IMR-90 (cell line): Measurements from ENCODE around the gene SERF2. TPM values are rescaled to one million over a fixed set of nuclear protein-coding genes. Genes with fewer than 3 reads are reported as not detected.

Experiments
- ATAC-seq: fragments of 200-7000 bp; cut with Tn5 transposase; 2 replicates; pipeline ENCODE4 v1.9.1; 2020; ENCODE audit warnings: low read depth, mild to moderate bottlenecking, moderate library complexity
- BruUV-seq: library from RNA; stranded (reverse); fragments of 400-500 nt; replicated peaks from 2 replicates; lab custom pipeline; 2021; lab: Mats Ljungman, UMichigan
- CTCF ChIA-PET: fragments of 300-600 bp; formaldehyde crosslinking; extraction: SDS; loops from one replicate; lab custom pipeline; 2021; ENCODE audit warnings: antibody characterized with exemption; lab: Yijun Ruan, JAX
- POLR2A ChIA-PET: fragments of 300-600 bp; sonication (Branson Sonifier 250); formaldehyde crosslinking; loops from one replicate; lab custom pipeline; 2022; ENCODE audit warnings: antibody characterized with exemption; ENCODE audit not compliant: unreplicated experiment; lab: Charles Lee
- DNase-seq: peaks from one replicate; pipeline ENCODE4 v3.0.0; 2013
- H2AFZ ChIP-seq: replicated peaks from 2 replicates; pipeline ENCODE3; 2013; ENCODE audit warnings: low read length, mild to moderate bottlenecking; ENCODE audit not compliant: poor library complexity
- H2AK5ac ChIP-seq: 2 replicates; pipeline ENCODE4 v1.6.1; 2013; ENCODE audit warnings: low read depth, low read length, inconsistent platforms
- H2AK9ac ChIP-seq: replicated peaks from 2 replicates; pipeline ENCODE3; 2013; ENCODE audit warnings: mild to moderate bottlenecking, low read depth, low read length, moderate library complexity; ENCODE audit not compliant: poor library complexity
- H2BK120ac ChIP-seq: 2 replicates; pipeline ENCODE4 v1.6.1; 2013; ENCODE audit warnings: low read depth, low read length, inconsistent platforms
- H2BK15ac ChIP-seq: 3 replicates; pipeline ENCODE4 v1.6.1; 2013; ENCODE audit warnings: low read depth, low read length, inconsistent platforms
- H2BK20ac ChIP-seq: 2 replicates; pipeline ENCODE4 v1.6.1; 2013; ENCODE audit warnings: low read depth, mild to moderate bottlenecking, inconsistent platforms, low read length, moderate library complexity
- H2BK5ac ChIP-seq: 2 replicates; pipeline ENCODE4 v1.6.1; 2013; ENCODE audit warnings: mild to moderate bottlenecking, low read depth, low read length, inconsistent platforms; ENCODE audit not compliant: poor library complexity, severe bottlenecking
- H3K14ac ChIP-seq: replicated peaks from 2 replicates; pipeline ENCODE4 v1.6.1; 2013; ENCODE audit warnings: low read depth, low read length, inconsistent platforms
- H3K18ac ChIP-seq: 2 replicates; pipeline ENCODE4 v1.6.1; 2013; ENCODE audit warnings: low read depth, low read length, control low read depth
- H3K23ac ChIP-seq: 2 replicates; pipeline ENCODE4 v1.6.1; 2013; ENCODE audit warnings: low read depth, low read length, inconsistent platforms
- H3K27ac ChIP-seq: 2 replicates; pipeline ENCODE4 v1.5.1; 2013; ENCODE audit warnings: mild to moderate bottlenecking, control low read depth, low read length; ENCODE audit not compliant: insufficient read depth
- H3K27me3 ChIP-seq: 2 replicates; pipeline ENCODE4 v1.6.1; 2013; ENCODE audit warnings: low read length; ENCODE audit not compliant: control insufficient read depth, insufficient read depth
- H3K36me3 ChIP-seq: 2 replicates; pipeline ENCODE4 v1.6.1; 2013; ENCODE audit warnings: low read length, mixed read lengths; ENCODE audit not compliant: control insufficient read depth, insufficient read depth
- H3K4ac ChIP-seq: 2 replicates; pipeline ENCODE4 v1.6.1; 2013; ENCODE audit warnings: low read depth, low read length, inconsistent platforms
- H3K4me1 ChIP-seq: 2 replicates; pipeline ENCODE4 v1.6.1; 2013; ENCODE audit warnings: low read length, mixed read lengths; ENCODE audit not compliant: control insufficient read depth, insufficient read depth
- H3K4me2 ChIP-seq: 2 replicates; pipeline ENCODE4 v1.6.1; 2013; ENCODE audit warnings: low read depth, mild to moderate bottlenecking, control low read depth, low read length, moderate library complexity
- H3K4me3 ChIP-seq: 2 replicates; pipeline ENCODE4 v1.5.1; 2013; ENCODE audit warnings: low read depth, mild to moderate bottlenecking, control low read depth, low read length, moderate library complexity; ENCODE audit not compliant: insufficient read depth
- H3K56ac ChIP-seq: 2 replicates; pipeline ENCODE4 v1.6.1; 2013; ENCODE audit warnings: low read length, inconsistent platforms; ENCODE audit not compliant: insufficient read depth; ENCODE audit errors: extremely low read depth
- H3K79me1 ChIP-seq, 2 experiments: 2 replicates each; pipeline ENCODE4 v1.6.1; 2013; ENCODE audit warnings: low read length in 2 of 2, inconsistent platforms in 1 of 2, low read depth in 1 of 2
- H3K9ac ChIP-seq: 2 replicates; pipeline ENCODE4 v1.6.1; 2013; ENCODE audit warnings: low read depth, low read length, control low read depth
- H3K9me1 ChIP-seq: 2 replicates; pipeline ENCODE4 v1.6.1; 2013; ENCODE audit warnings: low read length, inconsistent platforms; ENCODE audit not compliant: insufficient read depth
- H3K9me3 ChIP-seq: 2 replicates; pipeline ENCODE4 v1.6.1; 2013; ENCODE audit warnings: low read length; ENCODE audit not compliant: control insufficient read depth, insufficient read depth
- H4K20me1 ChIP-seq: 2 replicates; pipeline ENCODE4 v1.6.1; 2013; ENCODE audit warnings: low read length, inconsistent platforms; ENCODE audit not compliant: insufficient read depth
- H4K5ac ChIP-seq: 2 replicates; pipeline ENCODE4 v1.6.1; 2013; ENCODE audit warnings: mild to moderate bottlenecking, low read depth, low read length, control low read depth
- H4K8ac ChIP-seq, 2 experiments: 2 replicates each; pipeline ENCODE4 v1.6.1; 2013; ENCODE audit warnings: low read depth in 2 of 2, low read length in 2 of 2, control low read depth in 1 of 2, inconsistent platforms in 1 of 2
- H4K91ac ChIP-seq: 2 replicates; pipeline ENCODE4 v1.6.1; 2013; ENCODE audit warnings: low read depth, low read length, inconsistent platforms; ENCODE audit not compliant: insufficient read depth
- BHLHE40 ChIP-seq: fragments of 150-350 bp; IDR thresholded peaks from 2 replicates; pipeline ENCODE4 v1.6.1; 2016; ENCODE audit warnings: mild to moderate bottlenecking, low read depth, low read length
- CHD1 ChIP-seq: IDR thresholded peaks from 2 replicates; pipeline ENCODE4 v1.6.1; 2012; ENCODE audit warnings: low read depth, low read length, improper control_type of control experiment
- MAZ ChIP-seq: IDR thresholded peaks from 2 replicates; pipeline ENCODE4 v1.6.1; 2012; ENCODE audit warnings: low read depth, mild to moderate bottlenecking, low read length, improper control_type of control experiment, moderate library complexity, borderline replicate concordance
- MXI1 ChIP-seq: IDR thresholded peaks from 2 replicates; pipeline ENCODE4 v1.6.1; 2012; ENCODE audit warnings: low read depth, mild to moderate bottlenecking, low read length, moderate library complexity, borderline replicate concordance
- POLR2A ChIP-seq: IDR thresholded peaks from 2 replicates; pipeline ENCODE4 v1.6.1; 2012; ENCODE audit warnings: mild to moderate bottlenecking, low read depth, low read length
- SMC3 ChIP-seq: fragments of 150-350 bp; IDR thresholded peaks from 2 replicates; pipeline ENCODE4 v1.6.1; 2016; ENCODE audit warnings: low read depth, mild to moderate bottlenecking, antibody characterized with exemption, low read length, moderate library complexity
- WGBS, 2 experiments: methylation state at CpG; one replicate each; pipeline versions ENCODE4 v1.1.5 to v1.1.7; 2013; ENCODE audit warnings: missing lambda C conversion rate in 2 of 2; ENCODE audit not compliant: insufficient read length in 1 of 2; ENCODE audit errors: extremely low coverage in 2 of 2; 5-methylcytosine and 5-hydroxymethylcytosine counted together
- dilution Hi-C: fragments of 300-500 bp; cut with HindIII; formaldehyde crosslinking; loops from one replicate; pipeline ENCODE4 v1.14.3; 2018; ENCODE audit warnings: low sequenced_read_pairs; ENCODE audit not compliant: unreplicated experiment
- in situ Hi-C: fragments of 300-500 bp; cut with MboI; formaldehyde crosslinking; loops from 3 replicates; pipeline ENCODE4 v1.14.3; 2019; ENCODE audit warnings: low sequenced_read_pairs, inconsistent platforms, mixed read lengths
- intact Hi-C: fragments of 100-400 bp; cut with micrococcal nuclease; formaldehyde crosslinking; loops from 2 replicates; pipeline ENCODE4 v1.10.0; 2022
- polyA plus RNA-seq, 3 experiments: library from polyadenylated mRNA; depleted of rRNA; stranded (reverse); fragments of >200 nt; gene quantifications; 2 replicates each; pipeline ENCODE4 v1.2.3, GENCODE V29; 2012; ENCODE audit warnings: low replicate concordance in 1 of 3
- total RNA-seq: library from RNA; depleted of rRNA; stranded (reverse); fragments of >200 nt; gene quantifications from 2 replicates; pipeline ENCODE4 v1.2.3, GENCODE V29; 2012

The SERF2 gene
- total and polyA plus RNA-seq, 2 of the 4 experiments (the other 2 are of a cell fraction) = 526 to 2,187 TPM

GRCh38 chr15:43826508-43827341 is 34.6 kb downstream of the SERF2 start, which contains the start of gene WDR76:
Gene WDR76, plus strand, starts transcription at chr15:43827002. Its CDS starts 31 bp downstream, at chr15:43827033.
- H3K23ac ChIP-seq = peak within 1 kb of the TSS; percentile 95
- TF ChIP-seq MXI1 (0 out of 2 replicates have a peak, but pooled peaks have one; percentile 24), MAZ (peak; percentile 17; the same call in 1 of the 2 replicates), BHLHE40 (no peak), CHD1 (no peak), POLR2A (0 out of 2 replicates have a peak, but pooled peaks have one; percentile 19), SMC3 (no peak)
- H3K18ac ChIP-seq = no peak within 1 kb of the TSS
- peak within 1 kb of the TSS; percentile 46; the same call in 1 of the 2 replicates for H4K5ac ChIP-seq
- peaks cover 5% of the 10 kb centered on the region; the same call in 1 of the 2 replicates for H4K20me1 ChIP-seq
- peak within 1 kb of the TSS; percentile 96 for H2AFZ ChIP-seq
- no peaks in the 10 kb centered on the region for H3K27me3 ChIP-seq
- peak within 1 kb of the TSS; percentile 85 to 93 for H4K8ac ChIP-seq
- DNase-seq = peak; percentile 79
- 9% methylated on average over 24 of the region's 48 CpGs; no CpG with 5 or more reads in 1 of the 2 experiments for WGBS, 2 experiments
- peak within 1 kb of the TSS; percentile 95 for H3K4me3 ChIP-seq
- peak within 1 kb of the TSS; percentile 88; the same call in 1 of the 2 replicates for H2AK5ac ChIP-seq
- H3K4me1 ChIP-seq = peaks cover 2% of the 10 kb centered on the region; the same call in 1 of the 2 replicates
- H2BK15ac ChIP-seq = peak within 1 kb of the TSS; percentile 17; the same call in 1 of the 3 replicates
- ATAC-seq = peak; percentile 77
- peaks cover 10 to 46% of the 10 kb centered on the region in 2 experiments; a peak in 3 of 4 replicates for H3K79me1 ChIP-seq
- peak within 1 kb of the TSS; percentile 69 for H3K9ac ChIP-seq
- intact Hi-C loops (no loop called here), in situ Hi-C loops (no loop called here), dilution Hi-C loops (no loop called here)
- H3K14ac ChIP-seq = peak within 1 kb of the TSS; percentile 97
- H3K4me2 ChIP-seq = peak within 1 kb of the TSS; percentile 99
- H3K4ac ChIP-seq = peak within 1 kb of the TSS; percentile 92
- BruUV-seq = no TSS peak
- H2BK20ac ChIP-seq = no peak within 1 kb of the TSS
- peak within 1 kb of the TSS; percentile 76 for H4K91ac ChIP-seq
- H2BK5ac ChIP-seq = no peak within 1 kb of the TSS
- H2AK9ac ChIP-seq = peak within 1 kb of the TSS; percentile 96
- H3K9me1 ChIP-seq = peaks cover 8% of the 10 kb centered on the region; the same call in 1 of the 2 replicates
- H3K27ac ChIP-seq = peak within 1 kb of the TSS; percentile 55
- CTCF ChIA-PET = no interaction called here
- POLR2A ChIA-PET = no interaction called here
- no peaks in the 10 kb centered on the region for H3K9me3 ChIP-seq
- H3K56ac ChIP-seq = peak within 1 kb of the TSS; percentile 82
- no peaks in the 10 kb centered on the region for H3K36me3 ChIP-seq
- H2BK120ac ChIP-seq = 0 out of 2 replicates have a peak within 1 kb of the TSS, but pooled peaks have one; percentile 14
